Measurements from ENCODE around the gene ZNF668.
"Not testable (repeated sequence)": the region's sequence is repeated elsewhere in the genome, so short reads cannot be mapped to it uniquely, and the experiment has no call there.

The ZNF668 gene

DNA sequence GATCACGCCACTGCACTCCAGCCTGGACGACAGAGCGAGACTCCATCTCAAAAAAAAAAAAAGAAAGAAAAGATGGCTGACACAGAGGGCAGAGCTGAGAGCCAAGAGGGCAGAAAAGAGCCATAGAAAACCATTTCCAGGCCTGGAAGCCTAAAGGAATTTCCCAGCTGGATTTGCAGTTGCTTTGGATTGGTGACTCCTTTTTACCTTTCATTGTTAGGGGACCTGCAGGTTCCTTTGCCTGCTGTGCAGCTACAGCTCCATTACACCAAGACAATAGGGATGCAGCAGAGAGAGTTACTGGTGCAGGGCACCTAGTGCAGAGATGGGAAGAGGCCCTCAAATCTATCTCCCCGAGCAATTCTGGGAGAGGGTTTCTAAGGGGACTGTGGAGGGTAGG is 18.4 kb downstream of the ZNF668 start:
- DNase-seq (ENCODE audit: low read depth in 2 of 2), result no peak

DNA sequence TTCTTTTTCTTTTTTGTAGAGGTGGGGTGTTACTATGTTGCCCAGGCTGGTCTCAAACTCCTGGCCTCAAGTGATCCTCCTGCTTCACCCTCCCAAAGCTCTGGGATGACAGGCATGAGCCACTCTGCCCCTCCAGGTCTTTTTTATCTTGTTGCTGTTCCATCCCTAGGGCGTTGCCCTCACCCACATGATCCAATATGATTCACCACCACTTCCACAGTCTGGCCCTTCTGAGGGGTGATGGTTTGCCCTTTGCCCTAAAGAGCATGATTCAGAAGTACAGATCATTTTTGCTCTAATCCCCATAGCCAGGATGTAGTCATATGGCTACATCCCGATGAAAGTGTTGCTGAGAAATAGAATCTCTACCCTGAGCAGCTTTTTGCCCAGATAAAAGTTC is 21.9 kb downstream of the ZNF668 start:
- no peak for DNase-seq (ENCODE audit: low read depth in 2 of 2)

DNA sequence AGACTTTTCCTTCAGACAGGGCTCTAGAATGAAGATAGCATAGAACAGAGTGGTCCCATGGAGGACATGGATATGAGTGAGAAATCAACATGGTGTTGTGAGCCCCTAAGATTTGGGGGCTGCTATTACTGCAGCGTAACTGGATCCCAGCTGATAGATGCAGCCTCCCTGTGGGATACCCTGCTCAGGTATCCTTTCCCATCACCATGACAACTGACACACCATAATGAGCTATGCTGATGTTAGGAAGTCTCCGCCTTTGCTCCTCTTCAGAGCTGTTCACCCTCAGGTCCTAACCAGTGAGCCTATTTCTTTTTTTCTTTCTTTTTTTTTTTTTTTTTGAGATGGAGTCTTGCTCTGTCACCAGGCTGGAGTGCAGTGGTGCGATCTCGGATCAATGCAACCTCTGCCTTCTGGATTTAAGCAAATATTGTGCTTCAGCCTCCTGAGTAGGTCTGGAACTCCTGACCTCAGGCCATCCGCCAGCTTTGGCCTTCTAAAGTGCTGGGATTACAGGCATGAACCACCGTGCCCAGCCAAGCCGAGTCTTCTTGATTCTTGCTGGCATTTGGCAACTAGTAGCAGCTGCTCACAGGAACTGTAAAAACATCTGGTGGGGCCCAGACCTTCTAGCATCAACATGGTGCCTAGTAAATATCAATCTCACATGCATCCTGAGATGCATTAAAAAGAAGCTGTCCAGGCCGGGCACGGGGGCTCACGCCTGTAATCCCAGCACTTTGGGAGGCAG is 23.6 kb downstream of the ZNF668 start:
- DNase-seq (ENCODE audit: low read depth in 2 of 2), result no peak

DNA sequence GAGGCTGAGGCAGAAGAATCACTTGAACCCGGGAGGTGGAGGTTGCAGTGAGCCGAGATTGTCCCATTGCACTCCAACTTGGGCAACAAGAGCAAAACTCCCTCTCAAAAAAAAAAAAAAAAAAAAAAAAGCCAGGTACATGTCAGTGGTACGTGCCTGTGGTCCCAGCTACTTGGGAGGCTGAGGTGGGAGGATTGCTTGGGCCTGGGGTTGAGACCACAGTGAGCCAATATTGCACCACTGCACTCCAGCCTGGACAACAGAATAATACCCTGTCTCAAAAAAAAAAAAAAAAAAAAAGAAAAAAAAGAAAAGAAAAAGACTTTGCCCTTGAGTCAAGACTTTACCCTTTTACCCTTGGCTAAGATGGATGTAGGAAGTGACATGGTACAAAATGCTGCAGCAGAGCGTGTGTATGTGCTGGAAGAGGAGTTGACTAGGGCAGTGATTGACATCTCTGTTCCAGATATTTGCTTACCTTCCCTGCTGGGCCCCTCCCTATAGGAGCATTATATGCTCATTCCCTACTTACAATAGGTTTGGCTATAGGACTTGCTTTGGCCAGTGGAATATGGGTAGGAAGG is 30.1 kb downstream of the ZNF668 start:
- no peak for DNase-seq (ENCODE audit: low read depth in 2 of 2)

DNA sequence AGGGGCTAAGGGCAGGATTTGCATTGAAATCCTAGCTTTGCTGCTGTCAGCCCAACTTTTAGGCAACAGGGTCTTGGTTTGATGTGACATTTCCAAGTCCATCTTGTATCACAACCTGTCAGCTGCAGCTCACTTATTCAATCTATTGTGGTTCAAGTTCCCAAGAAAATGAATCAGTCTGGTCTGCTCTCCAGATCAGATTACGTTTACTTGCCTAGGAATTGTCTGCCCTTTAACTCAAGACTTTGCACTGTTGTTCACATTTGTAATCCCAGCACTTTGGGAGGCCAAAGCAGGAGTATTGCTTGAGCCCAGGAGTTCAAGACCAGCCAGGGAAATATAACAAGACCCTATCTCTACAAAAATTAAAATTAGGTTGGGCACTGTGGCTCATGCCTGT is 30.7 kb downstream of the ZNF668 start:
- DNase-seq (ENCODE audit: low read depth in 2 of 2), result no peak

DNA sequence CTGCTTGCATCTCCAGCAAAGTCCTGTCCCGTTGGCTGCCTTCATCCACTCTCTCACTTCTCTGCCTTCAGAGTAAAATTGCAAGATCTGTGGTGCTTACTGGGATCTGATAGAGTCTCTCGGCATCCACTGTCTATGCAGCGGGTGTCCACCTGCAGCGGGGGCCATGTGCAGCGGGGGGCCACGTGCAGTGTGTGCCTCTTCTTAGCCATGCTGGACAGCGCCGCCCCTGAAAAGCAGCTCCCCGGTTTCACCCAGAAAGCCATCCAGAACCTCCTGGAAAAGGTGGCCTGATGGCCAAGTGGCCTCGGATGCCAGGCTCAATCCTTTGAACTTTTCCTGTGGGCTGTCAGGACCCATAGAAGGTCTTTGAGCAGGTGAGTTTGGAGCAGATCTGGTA is 31.2 kb downstream of the ZNF668 start:
- DNase-seq (ENCODE audit: low read depth in 2 of 2), result no peak

DNA sequence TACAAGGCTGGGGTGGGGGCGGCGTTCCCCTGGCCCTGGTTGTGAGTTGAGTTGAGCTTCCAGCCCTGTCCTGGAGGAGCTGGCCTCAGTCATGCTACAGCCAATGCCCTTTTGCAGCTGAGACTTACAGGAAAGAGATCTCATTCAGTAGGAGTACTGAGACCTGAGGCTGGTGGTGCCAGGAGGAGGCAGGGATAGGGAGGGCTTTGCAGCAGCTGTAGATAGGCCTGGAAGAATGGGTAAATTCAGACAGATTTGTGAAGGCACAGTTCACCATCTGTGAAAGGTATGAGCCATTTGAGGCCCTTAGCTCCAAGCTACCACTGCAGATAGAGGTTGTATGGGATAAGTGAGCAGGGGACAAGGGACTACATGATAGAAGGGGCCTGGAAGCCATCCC is 35.0 kb downstream of the ZNF668 start:
- no peak for DNase-seq (ENCODE audit: low read depth in 2 of 2)

DNA sequence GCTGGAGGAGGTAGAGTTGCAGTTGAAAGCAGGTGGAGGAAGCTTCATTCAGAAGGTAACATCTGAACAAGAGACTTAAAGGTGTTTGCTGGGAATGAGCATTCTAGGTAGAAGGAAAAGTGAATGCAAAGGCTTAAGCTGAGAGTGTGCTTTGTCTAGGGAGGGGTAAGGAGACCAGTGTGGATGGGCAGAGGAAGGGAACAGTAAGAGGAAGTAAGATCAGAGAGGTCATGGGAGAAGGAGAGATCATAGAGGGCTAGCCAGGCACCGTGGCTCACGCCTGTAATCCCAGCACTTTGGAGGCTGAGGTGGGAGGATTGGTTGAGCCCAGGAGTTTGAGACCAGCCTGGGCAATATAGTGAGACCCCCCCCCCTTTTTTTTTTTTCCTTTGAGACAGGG is 37.3 kb downstream of the ZNF668 start:
- no peak for DNase-seq (ENCODE audit: low read depth in 2 of 2)

DNA sequence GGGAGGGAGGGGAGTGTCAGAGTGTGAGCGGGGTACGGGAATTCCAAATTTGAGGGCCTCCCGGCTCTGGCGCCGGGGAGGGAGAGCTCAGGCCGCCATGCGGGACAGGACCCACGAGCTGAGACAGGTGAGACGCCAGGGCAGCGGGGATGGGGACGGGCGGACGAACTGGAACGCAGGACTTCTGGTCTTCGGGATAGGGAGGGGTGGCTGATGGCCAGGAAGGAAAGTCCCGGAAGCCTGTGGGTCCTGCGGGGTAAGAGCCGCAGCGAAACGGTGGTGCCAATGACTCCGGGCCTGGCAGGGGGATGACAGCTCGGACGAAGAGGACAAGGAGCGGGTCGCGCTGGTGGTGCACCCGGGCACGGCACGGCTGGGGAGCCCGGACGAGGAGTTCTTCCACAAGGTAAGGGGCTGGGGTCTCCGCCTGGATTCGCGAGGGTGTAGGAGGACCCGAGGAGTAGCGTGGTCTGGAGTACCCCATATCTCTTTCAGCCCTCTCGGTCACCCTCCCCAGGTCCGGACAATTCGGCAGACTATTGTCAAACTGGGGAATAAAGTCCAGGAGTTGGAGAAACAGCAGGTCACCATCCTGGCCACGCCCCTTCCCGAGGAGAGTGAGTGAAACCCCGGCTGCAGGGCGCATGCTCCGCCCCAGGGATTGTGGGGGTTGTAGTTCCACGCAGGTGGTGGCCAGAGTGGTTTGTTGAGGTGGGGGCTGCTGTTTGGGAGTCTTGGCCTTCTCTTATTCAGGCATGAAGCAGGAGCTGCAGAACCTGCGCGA is 40.1 kb downstream of the ZNF668 start:
- peak; percentile 76 to 82 for DNase-seq (ENCODE audit: low read depth in 2 of 2)

DNA sequence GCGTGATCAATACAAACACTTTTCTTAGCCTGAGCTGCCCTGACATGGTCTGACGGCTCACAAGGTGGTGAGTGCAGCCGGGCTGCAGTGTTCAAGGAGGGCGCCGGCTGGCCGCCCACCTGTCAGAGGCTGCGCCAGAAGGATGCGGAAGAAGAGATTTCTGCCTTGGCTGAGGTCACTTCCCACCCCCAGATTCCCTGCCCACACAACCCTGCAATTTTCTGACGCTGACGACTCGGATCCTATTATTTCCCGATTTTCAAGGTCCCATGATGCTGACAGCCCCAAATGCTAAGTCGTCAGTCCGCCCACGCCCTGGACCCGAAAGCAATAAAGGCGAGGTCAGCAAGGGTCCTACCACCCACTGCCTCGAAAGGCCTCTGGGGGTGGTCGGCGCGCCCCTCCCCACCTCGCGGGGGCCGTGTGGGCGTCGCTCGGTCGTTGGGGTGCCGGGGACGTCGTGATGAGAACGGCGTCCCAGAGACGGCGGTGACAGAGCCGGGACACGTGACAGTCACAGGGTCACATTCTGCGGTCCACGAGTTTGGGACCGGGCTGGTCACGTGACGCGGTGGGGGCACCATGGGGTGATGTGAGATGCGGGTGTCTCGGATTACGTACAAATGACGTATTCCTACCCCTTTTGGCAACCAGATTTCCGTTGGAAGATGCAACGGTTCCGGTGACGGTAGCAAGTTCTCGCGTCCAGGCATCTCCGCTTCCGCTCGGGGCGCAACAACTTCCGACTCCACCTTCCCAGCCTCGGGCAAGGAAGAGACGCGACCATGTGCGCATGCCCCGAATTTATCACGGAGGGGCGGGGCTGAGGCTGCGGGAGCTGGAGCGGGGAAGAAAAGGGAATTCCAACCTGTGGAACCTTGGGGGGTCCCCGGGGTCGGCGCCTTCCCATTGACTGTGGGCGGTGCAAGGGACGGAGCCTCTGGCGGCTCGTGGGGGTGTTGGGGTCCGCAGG is 41.0 kb downstream of the ZNF668 start, which contains the start of gene STX4:
STX4 (plus strand) TSS at position 823 of the 973 bp plus-strand sequence. CDS start 248 bp downstream, outside the sequence.
- DNase-seq (ENCODE audit: low read depth in 2 of 2), result peak; percentile 96 to 97

DNA sequence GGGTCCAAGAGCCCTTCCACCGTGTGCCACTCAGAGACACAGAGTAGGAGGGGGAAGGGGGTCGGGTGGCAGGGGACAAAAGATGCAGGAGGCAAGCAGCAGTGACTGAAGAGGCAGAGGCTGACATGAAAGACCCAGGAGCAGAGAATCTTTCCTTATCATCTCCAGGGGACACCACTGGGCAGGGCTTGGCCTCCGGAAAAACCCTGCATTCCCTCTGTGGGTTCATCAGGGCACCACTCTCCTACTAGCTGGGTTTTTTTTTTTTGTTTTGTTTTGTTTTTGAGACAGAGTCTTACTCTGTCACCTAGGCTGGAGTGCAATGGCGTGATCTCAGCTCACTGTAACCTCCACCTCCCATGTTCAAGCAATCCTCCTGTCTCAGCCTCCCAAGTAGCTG is 42.8 kb downstream of the ZNF668 start:
- DNase-seq (ENCODE audit: low read depth in 2 of 2), result no peak

DNA sequence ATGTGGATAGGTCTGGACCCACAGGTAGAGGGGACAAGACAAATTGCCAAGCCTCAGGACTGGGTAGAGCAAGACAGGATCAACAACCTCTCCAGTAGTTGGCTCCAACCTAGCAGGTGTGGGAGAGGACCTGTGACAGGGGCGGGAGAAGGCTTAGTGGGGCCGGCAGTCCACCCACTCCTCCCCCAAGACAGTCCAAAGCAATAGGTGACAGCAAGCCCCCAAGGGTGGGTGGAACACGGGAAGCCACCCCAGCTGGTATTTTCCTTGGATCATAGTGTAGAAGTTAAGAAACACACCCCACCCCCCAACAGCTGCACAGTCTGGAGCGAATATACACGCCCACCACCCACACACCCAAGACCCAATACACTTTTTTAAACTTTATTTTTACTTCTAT is 44.8 kb downstream of the ZNF668 start:
- no peak for DNase-seq (ENCODE audit: low read depth in 2 of 2)

DNA sequence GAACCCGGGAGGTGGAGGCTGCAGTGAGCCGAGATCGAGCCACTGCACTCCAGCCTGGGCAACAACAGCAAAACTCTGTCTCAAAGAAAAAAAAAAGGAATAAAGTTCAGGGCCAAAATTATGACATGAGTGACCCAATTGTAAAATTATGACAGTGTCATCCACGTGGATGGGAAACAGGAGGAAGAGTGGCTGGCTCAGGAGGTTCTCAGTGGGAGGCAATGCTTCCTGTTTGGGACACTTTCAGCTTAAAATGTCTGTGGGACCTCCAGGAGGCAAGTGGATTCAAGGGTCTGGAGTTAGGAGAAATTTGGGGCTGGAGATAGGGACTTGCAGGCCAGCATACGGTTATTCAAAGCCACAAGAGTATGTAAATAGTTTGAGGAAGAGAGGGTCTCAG is 48.7 kb downstream of the ZNF668 start:
- no peak for DNase-seq (ENCODE audit: low read depth in 2 of 2)

DNA sequence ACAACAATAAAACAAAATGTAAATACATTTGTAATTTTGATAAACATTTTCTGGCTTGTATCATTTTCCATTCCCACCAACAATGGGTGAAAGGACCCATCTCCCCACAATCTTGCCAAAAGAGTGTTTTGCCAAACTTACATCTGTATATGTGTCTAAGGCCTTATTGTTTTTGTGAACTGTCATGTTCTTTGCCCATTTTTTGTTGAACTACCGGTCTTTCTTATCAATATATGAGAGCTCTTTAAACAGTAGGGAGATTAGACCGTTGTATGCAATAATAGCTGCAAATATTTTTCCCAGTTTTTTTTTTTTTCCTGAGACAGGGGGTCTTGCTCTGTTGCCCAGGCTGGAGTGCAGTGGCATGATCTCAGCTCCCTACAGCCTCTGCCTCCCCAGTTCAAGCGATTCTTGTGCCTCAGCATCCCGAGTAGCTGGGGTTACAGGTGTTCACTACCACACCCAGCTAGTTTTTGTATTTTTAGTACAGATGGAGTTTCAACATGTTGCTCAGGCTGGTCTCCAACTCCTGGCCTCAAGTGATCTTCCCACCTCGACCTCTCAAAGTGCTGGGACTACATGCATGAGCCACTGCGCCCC is 50.3 kb downstream of the ZNF668 start:
- no peak for DNase-seq (ENCODE audit: low read depth in 2 of 2)

DNA sequence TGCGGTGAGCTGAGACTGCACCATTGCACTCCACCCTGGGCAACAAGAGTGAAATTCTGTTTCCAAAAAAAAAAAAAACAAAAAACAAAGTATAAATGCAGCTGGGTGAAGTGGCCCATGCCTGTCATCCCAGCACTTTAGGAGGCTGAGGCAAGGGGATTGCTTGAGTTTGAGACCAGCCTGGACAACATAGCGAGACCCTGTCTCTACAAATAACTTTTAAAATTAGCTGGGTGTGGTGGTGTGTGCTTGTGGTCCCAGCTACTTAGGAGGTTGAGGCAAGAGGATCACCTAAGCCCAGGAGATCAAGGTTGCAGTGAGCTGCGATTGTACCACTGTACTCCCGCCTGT is 50.8 kb downstream of the ZNF668 start:
- DNase-seq (ENCODE audit: low read depth in 2 of 2), result no peak

DNA sequence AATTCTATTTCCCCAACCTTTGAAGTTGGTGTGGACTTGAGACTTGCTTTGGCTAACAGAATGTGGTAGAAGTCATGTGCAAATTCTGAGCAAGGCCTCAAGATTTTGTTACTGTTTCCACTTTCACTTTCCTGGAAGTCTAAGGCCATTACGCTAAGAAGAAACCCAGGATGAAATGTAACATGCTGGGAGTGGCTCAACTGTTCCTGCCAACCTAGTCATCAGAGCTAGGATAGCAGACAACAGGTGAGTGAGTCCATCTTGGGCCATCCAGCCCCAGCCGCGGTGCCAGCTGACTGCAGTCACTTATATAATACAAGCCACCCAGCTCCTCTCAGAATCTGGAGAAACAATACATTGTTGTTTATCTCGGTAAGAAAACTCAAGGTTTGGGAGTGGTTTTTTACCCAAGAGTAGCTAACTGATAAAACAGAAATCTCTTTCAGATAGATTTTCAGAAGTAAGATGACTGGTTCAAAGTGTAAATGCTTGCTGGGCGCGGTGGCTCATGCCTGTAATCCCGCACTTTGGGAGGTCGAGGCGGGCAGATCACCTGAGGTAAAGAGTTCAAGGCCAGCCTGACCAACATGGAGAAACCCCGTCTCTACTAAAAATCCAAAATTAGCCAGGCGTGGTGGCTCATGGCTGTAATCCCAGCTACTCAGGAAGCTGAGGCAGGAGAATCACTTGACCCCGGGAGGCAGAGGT is 51.3 kb downstream of the ZNF668 start:
- DNase-seq (ENCODE audit: low read depth in 2 of 2), result no peak

DNA sequence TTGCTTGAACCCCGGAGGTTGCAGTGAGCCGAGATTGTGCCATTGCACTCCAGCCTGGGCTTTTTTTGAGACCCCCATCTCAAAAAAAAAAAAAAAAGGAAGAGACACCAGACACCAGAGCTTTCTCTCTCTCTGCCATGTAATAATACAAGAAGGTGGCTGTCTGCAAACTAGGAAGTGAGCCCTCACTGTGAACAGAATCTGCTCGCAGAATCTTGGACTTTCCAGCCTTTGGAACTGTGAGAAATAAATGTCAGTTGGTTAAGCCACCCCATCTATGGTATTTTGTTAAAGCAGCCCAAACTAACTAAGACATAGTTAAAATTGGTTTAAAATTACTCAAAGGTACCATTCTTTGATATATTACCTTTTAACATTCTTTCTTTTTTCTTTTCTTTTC is 53.5 kb downstream of the ZNF668 start:
- no peak for DNase-seq (ENCODE audit: low read depth in 2 of 2)

DNA sequence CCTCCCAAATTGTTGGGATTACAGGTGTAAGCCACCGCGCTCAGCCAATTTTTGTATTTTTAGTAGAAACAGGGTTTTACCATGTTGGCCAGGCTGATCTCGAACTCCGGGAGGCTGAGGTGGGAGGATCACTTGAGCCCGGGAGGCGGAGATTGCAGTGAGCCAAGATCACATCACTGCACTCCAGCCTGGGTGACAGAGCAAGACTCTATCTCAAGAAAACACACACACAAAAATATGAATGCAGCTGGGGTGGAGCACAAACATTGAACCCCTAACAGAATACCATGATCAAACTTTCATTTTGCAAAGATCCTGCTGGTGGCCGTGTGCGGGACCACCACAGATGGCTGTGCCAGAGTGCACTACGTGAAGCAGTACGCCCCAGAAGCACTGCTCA is 56.3 kb downstream of the ZNF668 start:
- not testable (repeated sequence) for DNase-seq (ENCODE audit: low read depth in 2 of 2)

DNA sequence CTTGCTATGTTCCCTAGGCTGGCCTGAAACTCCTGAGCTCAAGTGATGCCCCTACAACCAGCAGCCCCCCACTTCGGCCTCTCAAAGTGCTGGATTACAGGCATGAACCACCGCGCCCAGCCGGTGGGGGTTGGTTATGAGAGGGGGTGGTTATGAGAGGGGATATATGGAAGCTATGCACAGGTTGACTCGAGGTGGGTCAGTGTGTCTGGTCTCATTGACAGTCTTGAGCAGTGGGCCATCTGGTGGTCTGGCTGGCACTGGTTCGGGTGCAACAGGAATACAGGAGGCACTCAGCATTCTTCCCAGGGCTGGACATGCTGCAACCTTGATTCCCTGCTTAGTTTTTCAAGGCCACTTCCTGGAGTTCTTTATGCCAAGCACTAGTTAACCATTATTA is 58.0 kb downstream of the ZNF668 start:
- no peak for DNase-seq (ENCODE audit: low read depth in 2 of 2)

DNA sequence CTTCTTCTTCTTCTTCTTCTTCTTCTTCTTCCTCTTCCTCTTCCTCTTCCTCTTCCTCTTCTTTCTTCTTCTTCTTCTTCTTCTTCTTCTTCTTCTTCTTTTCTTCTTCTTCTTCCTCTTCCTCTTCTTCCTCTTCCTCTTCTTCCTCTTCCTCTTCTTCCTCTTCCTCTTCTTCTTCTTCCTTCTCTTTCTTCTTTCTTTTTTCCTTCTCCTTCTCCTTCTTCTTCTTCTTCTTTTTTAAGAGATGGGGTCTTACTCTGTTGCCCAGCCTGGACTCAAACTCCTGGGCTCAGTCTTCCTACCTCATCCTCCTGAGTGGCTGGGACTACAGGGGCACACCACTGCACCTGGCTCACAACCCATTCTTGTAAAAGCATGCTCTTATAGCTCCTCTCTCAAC is 60.7 kb downstream of the ZNF668 start:
- DNase-seq (ENCODE audit: low read depth in 2 of 2), result not testable (repeated sequence)

DNA sequence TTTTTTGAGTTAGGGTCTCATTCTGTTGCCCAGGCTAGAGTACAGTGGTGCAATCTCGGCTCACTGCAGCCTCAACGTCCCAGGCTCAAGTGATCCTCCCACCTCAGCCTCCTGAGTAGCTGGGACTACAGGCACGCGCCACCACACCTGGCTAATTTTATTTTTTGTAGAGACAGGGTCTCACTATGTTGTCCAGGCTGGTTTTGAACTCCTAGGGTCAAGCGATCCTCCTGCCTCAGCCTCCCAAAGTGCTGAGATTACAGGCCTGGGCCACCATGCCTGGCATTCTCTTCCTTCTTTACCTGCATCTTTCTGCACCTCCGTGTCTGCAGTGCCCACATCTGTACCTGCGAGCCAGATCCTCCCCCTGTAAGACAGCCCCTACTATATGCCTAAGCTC is 62.2 kb downstream of the ZNF668 start:
- DNase-seq (ENCODE audit: low read depth in 2 of 2), result not testable (repeated sequence)
